Loucy (cell line): Measurements from ENCODE around the gene LMNTD2.

Experiments used
- EZH2phosphoT487 ChIP-seq: fragments of 200-600 bp; IDR thresholded peaks from 2 replicates; pipeline ENCODE4 v1.6.1; 2018; ENCODE audit warnings: antibody characterized with exemption, mild to moderate bottlenecking, moderate library complexity, borderline replicate concordance
- TF ChIP-seq, protein P1 (sequence below): fragments of 200-600 bp; sonication (generic); conservative IDR thresholded peaks from 2 replicates; pipeline ENCODE4 v1.5.1; 2014; ENCODE audit warnings: mild to moderate bottlenecking, antibody characterized with exemption, low read length

DNA sequence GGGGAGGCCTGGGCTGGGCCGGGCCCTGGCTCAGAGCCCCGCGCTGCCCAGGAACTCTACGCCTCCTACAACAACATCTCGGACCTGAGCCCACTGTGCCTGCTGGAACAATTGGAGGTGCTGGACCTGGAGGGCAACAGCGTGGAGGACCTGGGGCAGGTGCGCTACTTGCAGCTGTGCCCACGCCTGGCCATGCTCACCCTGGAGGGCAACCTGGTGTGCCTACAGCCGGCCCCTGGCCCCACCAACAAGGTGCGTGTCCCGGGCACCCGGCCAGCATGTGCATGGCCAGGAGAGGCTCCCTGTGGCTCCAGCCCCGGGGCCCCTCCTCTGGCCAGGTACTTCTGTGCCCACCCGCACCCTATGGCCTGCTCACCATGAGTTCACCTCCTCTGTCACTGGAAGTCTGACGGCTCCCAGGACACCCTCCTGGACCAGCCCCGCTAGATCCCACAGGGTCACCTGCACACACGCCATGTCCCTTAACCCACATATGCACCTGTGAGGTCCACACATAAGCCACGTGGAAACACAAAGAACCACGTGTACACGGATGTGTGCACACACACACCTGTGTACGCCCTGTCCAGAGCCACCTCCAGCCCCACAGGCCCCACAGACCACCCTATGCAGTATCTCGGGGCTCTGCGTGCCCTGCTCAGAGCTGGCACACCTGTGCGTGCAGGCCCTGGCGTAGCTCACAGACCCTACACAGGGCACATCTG is 10.4 kb downstream of the LMNTD2 start:
- TF ChIP-seq, protein P1, sequence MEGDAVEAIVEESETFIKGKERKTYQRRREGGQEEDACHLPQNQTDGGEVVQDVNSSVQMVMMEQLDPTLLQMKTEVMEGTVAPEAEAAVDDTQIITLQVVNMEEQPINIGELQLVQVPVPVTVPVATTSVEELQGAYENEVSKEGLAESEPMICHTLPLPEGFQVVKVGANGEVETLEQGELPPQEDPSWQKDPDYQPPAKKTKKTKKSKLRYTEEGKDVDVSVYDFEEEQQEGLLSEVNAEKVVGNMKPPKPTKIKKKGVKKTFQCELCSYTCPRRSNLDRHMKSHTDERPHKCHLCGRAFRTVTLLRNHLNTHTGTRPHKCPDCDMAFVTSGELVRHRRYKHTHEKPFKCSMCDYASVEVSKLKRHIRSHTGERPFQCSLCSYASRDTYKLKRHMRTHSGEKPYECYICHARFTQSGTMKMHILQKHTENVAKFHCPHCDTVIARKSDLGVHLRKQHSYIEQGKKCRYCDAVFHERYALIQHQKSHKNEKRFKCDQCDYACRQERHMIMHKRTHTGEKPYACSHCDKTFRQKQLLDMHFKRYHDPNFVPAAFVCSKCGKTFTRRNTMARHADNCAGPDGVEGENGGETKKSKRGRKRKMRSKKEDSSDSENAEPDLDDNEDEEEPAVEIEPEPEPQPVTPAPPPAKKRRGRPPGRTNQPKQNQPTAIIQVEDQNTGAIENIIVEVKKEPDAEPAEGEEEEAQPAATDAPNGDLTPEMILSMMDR: no peak
- no peak for TF ChIP-seq EZH2phosphoT487
